Measurements from ENCODE around the gene SH3RF3. TPM values are rescaled to one million over a fixed set of nuclear protein-coding genes. Genes with fewer than 3 reads are reported as not detected.

The SH3RF3 gene
- total RNA-seq, 1 experiment from 2014 or later, result 0.98 TPM

- H3K4me1 ChIP-seq, result no peaks in the 10 kb centered on the region
- TF ChIP-seq, protein P1, sequence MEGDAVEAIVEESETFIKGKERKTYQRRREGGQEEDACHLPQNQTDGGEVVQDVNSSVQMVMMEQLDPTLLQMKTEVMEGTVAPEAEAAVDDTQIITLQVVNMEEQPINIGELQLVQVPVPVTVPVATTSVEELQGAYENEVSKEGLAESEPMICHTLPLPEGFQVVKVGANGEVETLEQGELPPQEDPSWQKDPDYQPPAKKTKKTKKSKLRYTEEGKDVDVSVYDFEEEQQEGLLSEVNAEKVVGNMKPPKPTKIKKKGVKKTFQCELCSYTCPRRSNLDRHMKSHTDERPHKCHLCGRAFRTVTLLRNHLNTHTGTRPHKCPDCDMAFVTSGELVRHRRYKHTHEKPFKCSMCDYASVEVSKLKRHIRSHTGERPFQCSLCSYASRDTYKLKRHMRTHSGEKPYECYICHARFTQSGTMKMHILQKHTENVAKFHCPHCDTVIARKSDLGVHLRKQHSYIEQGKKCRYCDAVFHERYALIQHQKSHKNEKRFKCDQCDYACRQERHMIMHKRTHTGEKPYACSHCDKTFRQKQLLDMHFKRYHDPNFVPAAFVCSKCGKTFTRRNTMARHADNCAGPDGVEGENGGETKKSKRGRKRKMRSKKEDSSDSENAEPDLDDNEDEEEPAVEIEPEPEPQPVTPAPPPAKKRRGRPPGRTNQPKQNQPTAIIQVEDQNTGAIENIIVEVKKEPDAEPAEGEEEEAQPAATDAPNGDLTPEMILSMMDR (IDR thresholded peaks at IDR 0.05; ENCODE audit: insufficient read depth in 1 of 2, low read depth in 1 of 2, low read length in 1 of 2, severe bottlenecking in 1 of 2, unreplicated experiment in 1 of 2), result no peak
- BruUV-seq (replicated peaks), result no TSS peak
- no peaks in the 10 kb centered on the region for H3K9me3 ChIP-seq
- peaks cover 6% of the 10 kb centered on the region for H3K27me3 Mint-ChIP-seq (ENCODE audit: insufficient read depth, unreplicated experiment)
- no peak overlapping the region for H3K4me3 Mint-ChIP-seq (ENCODE audit: unreplicated experiment)
- no peaks in the 10 kb centered on the region for H3K9me3 Mint-ChIP-seq (ENCODE audit: unreplicated experiment)
- no peak overlapping the region for H3K27ac Mint-ChIP-seq (ENCODE audit: unreplicated experiment)
- DNase-seq, result no peak
- no peak overlapping the region for H3K4me3 ChIP-seq (ENCODE audit: low read depth, low read length)
- intact Hi-C loops (cut with micrococcal nuclease; ENCODE audit: unreplicated experiment), result no loop called here
- ChIA-PET CTCF (no interaction called here), POLR2A (no interaction called here)
- H3K36me3 ChIP-seq (ENCODE audit: control insufficient read depth, insufficient read depth, low read length), result no peaks in the 10 kb centered on the region
- H3K36me3 Mint-ChIP-seq (ENCODE audit: insufficient read depth, unreplicated experiment), result no peaks in the 10 kb centered on the region
- no peaks in the 10 kb centered on the region for H3K27me3 ChIP-seq (replicated peaks; ENCODE audit: control insufficient read depth, insufficient read depth, low read length)
- H3K4me1 Mint-ChIP-seq (ENCODE audit: low read depth, unreplicated experiment), result no peaks in the 10 kb centered on the region
Measured at GRCh38 chr2:109143214-109144187, 14.5 kb downstream of the SH3RF3 start.

- Mint-ChIP-seq H3K27me3 (ENCODE audit: insufficient read depth, unreplicated experiment) (peaks cover 10% of the 10 kb centered on the region), H3K4me1 (ENCODE audit: low read depth, unreplicated experiment) (no peaks in the 10 kb centered on the region), H3K36me3 (ENCODE audit: insufficient read depth, unreplicated experiment) (no peaks in the 10 kb centered on the region), H3K9me3 (ENCODE audit: unreplicated experiment) (no peaks in the 10 kb centered on the region), H3K27ac (ENCODE audit: unreplicated experiment) (no peak overlapping the region), H3K4me3 (ENCODE audit: unreplicated experiment) (no peak overlapping the region)
- no peak for DNase-seq
- BruUV-seq (replicated peaks), result no TSS peak
- TF ChIP-seq, protein P1 (IDR thresholded peaks at IDR 0.05; ENCODE audit: insufficient read depth in 1 of 2, low read depth in 1 of 2, low read length in 1 of 2, severe bottlenecking in 1 of 2, unreplicated experiment in 1 of 2), result no peak
- POLR2A ChIA-PET, result no interaction called here
- CTCF ChIA-PET, result no interaction called here
- no peaks in the 10 kb centered on the region for H3K36me3 ChIP-seq (ENCODE audit: control insufficient read depth, insufficient read depth, low read length)
- no peaks in the 10 kb centered on the region for H3K4me1 ChIP-seq
- no peak overlapping the region for H3K4me3 ChIP-seq (ENCODE audit: low read depth, low read length)
- no peaks in the 10 kb centered on the region for H3K9me3 ChIP-seq
- intact Hi-C loops (cut with micrococcal nuclease; ENCODE audit: unreplicated experiment), result no loop called here
- H3K27me3 ChIP-seq (replicated peaks; ENCODE audit: control insufficient read depth, insufficient read depth, low read length), result no peaks in the 10 kb centered on the region
Measured at GRCh38 chr2:109144271-109144670, 15.3 kb downstream of the SH3RF3 start.

DNA sequence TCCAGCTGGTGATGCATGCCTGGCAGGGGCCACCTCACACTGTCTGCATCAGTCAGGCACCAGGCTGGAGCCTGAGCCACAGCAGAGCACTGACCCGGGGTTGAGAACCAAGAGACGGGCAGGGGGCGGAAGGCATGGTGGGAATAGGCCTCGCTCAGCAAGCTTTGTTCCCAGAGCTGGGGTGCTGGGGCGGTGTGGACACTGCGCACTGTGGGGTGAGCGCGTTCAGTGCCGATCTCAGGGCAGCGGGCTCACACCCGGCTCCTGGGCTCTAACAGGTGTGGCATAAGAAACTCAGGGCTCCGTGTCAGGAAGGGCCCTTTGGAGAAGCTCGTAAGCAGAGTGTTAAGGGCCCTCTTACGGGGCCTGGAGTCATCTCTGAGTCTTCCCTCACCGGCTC, 15.7 kb downstream of the SH3RF3 start:
- CTCF ChIA-PET, result no interaction called here
- Histone ChIP-seq H3K4me1 (no peaks in the 10 kb centered on the region), H3K27me3 (replicated peaks; ENCODE audit: control insufficient read depth, insufficient read depth, low read length) (no peaks in the 10 kb centered on the region), H3K9me3 (no peaks in the 10 kb centered on the region), H3K4me3 (ENCODE audit: low read depth, low read length) (no peak overlapping the region), H3K36me3 (ENCODE audit: control insufficient read depth, insufficient read depth, low read length) (no peaks in the 10 kb centered on the region)
- H3K27ac Mint-ChIP-seq (ENCODE audit: unreplicated experiment), result no peak overlapping the region
- TF ChIP-seq, protein P1 (IDR thresholded peaks at IDR 0.05; ENCODE audit: insufficient read depth in 1 of 2, low read depth in 1 of 2, low read length in 1 of 2, severe bottlenecking in 1 of 2, unreplicated experiment in 1 of 2), result no peak
- BruUV-seq (replicated peaks), result no TSS peak
- DNase-seq, result no peak
- POLR2A ChIA-PET, result no interaction called here
- H3K27me3 Mint-ChIP-seq (ENCODE audit: insufficient read depth, unreplicated experiment), result peaks cover 10% of the 10 kb centered on the region
- H3K4me1 Mint-ChIP-seq (ENCODE audit: low read depth, unreplicated experiment), result no peaks in the 10 kb centered on the region
- no peak overlapping the region for H3K4me3 Mint-ChIP-seq (ENCODE audit: unreplicated experiment)
- H3K9me3 Mint-ChIP-seq (ENCODE audit: unreplicated experiment), result no peaks in the 10 kb centered on the region
- intact Hi-C loops (cut with micrococcal nuclease; ENCODE audit: unreplicated experiment), result no loop called here
- no peaks in the 10 kb centered on the region for H3K36me3 Mint-ChIP-seq (ENCODE audit: insufficient read depth, unreplicated experiment)

Data from Caco-2 (cell line).